Activated CD8-positive, alpha-beta T cell treated with anti-CD3 and anti-CD28 coated beads for 36 hours (primary cell): ENCODE measurements around the gene ABHD17C. TPM values are rescaled to one million over a fixed set of nuclear protein-coding genes. Genes with fewer than 3 reads are reported as not detected.

Experiments used
- ATAC-seq: fragments of 200-7000 bp; cut with Tn5 transposase; one replicate; pipeline ENCODE4 v1.10.0; 2021; ENCODE audit warnings: mild to moderate bottlenecking, moderate library complexity
- CTCF ChIA-PET: fragments of 350-600 bp; sonication (Branson Sonifier 250); formaldehyde crosslinking; loops from one replicate; lab custom pipeline; 2021; ENCODE audit warnings: antibody characterized with exemption; lab: Charles Lee
- POLR2A ChIA-PET: fragments of 350-600 bp; sonication (Branson Sonifier 250); formaldehyde crosslinking; loops from one replicate; lab custom pipeline; 2021; ENCODE audit warnings: antibody characterized with exemption; lab: Charles Lee
- DNase-seq: peaks from one replicate; pipeline ENCODE4 v3.0.0-alpha.2; 2020
- H3K27ac Mint-ChIP-seq: one replicate; pipeline ENCODE4 v1.8.0; 2021; ENCODE audit warnings: mild to moderate bottlenecking, mixed read lengths
- H3K27me3 Mint-ChIP-seq: one replicate; pipeline ENCODE4 v1.8.0; 2021; ENCODE audit warnings: mixed read lengths
- H3K36me3 Mint-ChIP-seq: one replicate; pipeline ENCODE4 v1.8.0; 2021; ENCODE audit warnings: low read depth, mixed read lengths
- H3K4me1 Mint-ChIP-seq: one replicate; pipeline ENCODE4 v1.8.0; 2021; ENCODE audit warnings: low read depth, mixed read lengths
- H3K4me3 Mint-ChIP-seq: one replicate; pipeline ENCODE4 v1.8.0; 2021; ENCODE audit warnings: mild to moderate bottlenecking, moderate library complexity, mixed read lengths
- H3K9me3 Mint-ChIP-seq: one replicate; pipeline ENCODE4 v1.8.0; 2021; ENCODE audit warnings: mixed read lengths
- CTCF ChIP-seq: fragments of 200-600 bp; IDR thresholded peaks from one replicate; pipeline ENCODE4 v1.8.0; 2022; ENCODE audit warnings: antibody characterized with exemption, mild to moderate bottlenecking
- intact Hi-C: fragments of 100-400 bp; cut with micrococcal nuclease; formaldehyde crosslinking; loops from one replicate; pipeline ENCODE4 v1.10.0; 2022
- total RNA-seq, 2 experiments: library from RNA; stranded (reverse); gene quantifications; one replicate each; pipeline ENCODE4 v1.2.3, GENCODE V29; 2021

ABHD17C gene
- total RNA-seq, 2 experiments from 2014 or later: 5.4 to 5.6 TPM

GRCh38 chr15:80668546-80669236 is 26.4 kb upstream of the ABHD17C start:
- CTCF ChIA-PET: interaction anchor here (1.5 kb wide), 1 partner anchor 213 kb away, joined by 3 read pairs; no protein-coding TSS in a partner anchor
- Mint-ChIP-seq H3K36me3 (no peaks in the 10 kb centered on the region), H3K9me3 (no peaks in the 10 kb centered on the region), H3K4me1 (no peaks in the 10 kb centered on the region), H3K27ac (no peak overlapping the region), H3K4me3 (no peak overlapping the region), H3K27me3 (peaks cover 4% of the 10 kb centered on the region)
- TF ChIP-seq CTCF: no peak
- POLR2A ChIA-PET: no interaction called here
- intact Hi-C loops: no loop called here
- DNase-seq (no peak), ATAC-seq (no peak)

DNA sequence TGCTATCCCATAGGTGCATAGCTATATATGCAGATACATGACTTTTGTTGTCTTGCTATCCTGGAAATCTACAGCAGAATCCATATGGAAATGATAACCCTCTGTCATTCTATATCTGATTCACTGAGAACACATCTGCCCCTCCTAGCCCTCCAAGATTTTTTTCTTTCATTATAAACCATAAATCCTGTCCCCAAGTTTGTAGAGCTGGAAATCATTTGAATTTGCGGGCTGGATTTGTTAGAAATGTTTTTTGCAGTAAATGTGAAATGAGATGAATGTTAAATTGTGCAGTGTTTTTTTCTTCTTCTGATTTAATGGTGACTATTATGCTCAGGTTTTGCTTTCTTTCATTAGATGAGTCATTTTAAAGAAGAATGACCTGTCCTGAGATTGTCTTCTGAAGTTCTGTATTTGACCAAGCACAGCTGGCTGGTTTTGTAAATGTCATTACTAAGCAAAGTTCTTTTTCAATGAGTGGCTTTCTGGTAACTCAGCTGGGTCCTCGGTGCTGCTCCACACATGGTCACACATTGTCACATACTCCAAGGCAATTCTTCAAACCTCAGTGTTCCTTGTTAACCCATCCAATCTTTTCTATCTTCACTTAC is 25.3 kb upstream of the ABHD17C start:
- no peak for ATAC-seq
- POLR2A ChIA-PET: no interaction called here
- TF ChIP-seq CTCF: no peak
- no peaks in the 10 kb centered on the region for H3K9me3 Mint-ChIP-seq
- no peaks in the 10 kb centered on the region for H3K4me1 Mint-ChIP-seq
- no peak overlapping the region for H3K27ac Mint-ChIP-seq
- peaks cover 4% of the 10 kb centered on the region for H3K27me3 Mint-ChIP-seq
- H3K4me3 Mint-ChIP-seq: no peak overlapping the region
- no peak for DNase-seq
- CTCF ChIA-PET: interaction anchor here (1.5 kb wide), 1 partner anchor 214 kb away, joined by 3 read pairs; no protein-coding TSS in a partner anchor
- H3K36me3 Mint-ChIP-seq: no peaks in the 10 kb centered on the region
- intact Hi-C loops: no loop called here

- CTCF ChIA-PET: interaction anchor here (0.9 to 1.7 kb wide), 2 partner anchors 22 to 103 kb away, joined by 3 to 8 read pairs; no protein-coding TSS in a partner anchor
- H3K9me3 Mint-ChIP-seq: no peaks in the 10 kb centered on the region
- no peak for ATAC-seq
Observed at GRCh38 chr15:80673561-80674244, 21.4 kb upstream of the ABHD17C start.

DNA sequence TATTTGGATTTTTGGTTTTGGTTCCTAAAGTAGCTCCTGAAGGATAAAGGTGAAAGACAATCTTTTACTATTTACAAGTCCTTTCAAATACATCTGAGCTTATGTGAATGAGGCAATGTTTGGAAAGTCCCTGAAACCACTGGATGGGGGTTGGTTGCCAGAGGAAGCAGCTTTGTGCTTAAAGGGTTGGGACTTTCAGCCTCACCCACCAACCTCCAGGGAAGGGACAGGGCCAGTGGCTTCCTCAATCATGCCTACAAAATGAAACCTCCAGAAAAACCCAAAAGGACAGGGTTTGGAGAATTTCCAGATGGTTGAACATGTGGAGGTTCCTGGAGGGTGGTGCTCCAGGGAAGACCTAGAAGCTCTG is 20.9 kb upstream of the ABHD17C start:
- Mint-ChIP-seq H3K9me3 (no peaks in the 10 kb centered on the region), H3K4me1 (no peaks in the 10 kb centered on the region), H3K4me3 (no peak overlapping the region), H3K36me3 (no peaks in the 10 kb centered on the region), H3K27ac (no peak overlapping the region), H3K27me3 (peaks cover 21% of the 10 kb centered on the region)
- POLR2A ChIA-PET: no interaction called here
- intact Hi-C loops: no loop called here
- ATAC-seq: no peak
- DNase-seq: no peak
- TF ChIP-seq CTCF: no peak
- CTCF ChIA-PET: interaction anchor here (0.9 to 1.7 kb wide), 2 partner anchors 23 to 102 kb away, joined by 3 to 8 read pairs; no protein-coding TSS in a partner anchor

More at GRCh38 chr15:80673561-80674244, 21.4 kb upstream of the ABHD17C start:
- peaks cover 21% of the 10 kb centered on the region for H3K27me3 Mint-ChIP-seq
- intact Hi-C loops: no loop called here
- POLR2A ChIA-PET: no interaction called here
- TF ChIP-seq CTCF: no peak
- DNase-seq: no peak
- H3K36me3 Mint-ChIP-seq: no peaks in the 10 kb centered on the region
- H3K4me3 Mint-ChIP-seq: no peak overlapping the region
- no peak overlapping the region for H3K27ac Mint-ChIP-seq
- H3K4me1 Mint-ChIP-seq: no peaks in the 10 kb centered on the region
